B cell (primary cell): ENCODE measurements around the gene PTGES3L.

Experiments used
- EZH2 ChIP-seq: IDR thresholded peaks from 2 replicates; pipeline ENCODE4 v1.6.1; 2012; ENCODE audit warnings: borderline replicate concordance, low read depth, mild to moderate bottlenecking, moderate library complexity, low read length; ENCODE audit not compliant: insufficient read depth, poor library complexity, severe bottlenecking
- TF ChIP-seq, protein P1 (sequence below): fragments of 200-600 bp; IDR thresholded peaks from one replicate; pipeline ENCODE4 v1.8.0; 2022; ENCODE audit warnings: antibody characterized with exemption, mild to moderate bottlenecking

DNA sequence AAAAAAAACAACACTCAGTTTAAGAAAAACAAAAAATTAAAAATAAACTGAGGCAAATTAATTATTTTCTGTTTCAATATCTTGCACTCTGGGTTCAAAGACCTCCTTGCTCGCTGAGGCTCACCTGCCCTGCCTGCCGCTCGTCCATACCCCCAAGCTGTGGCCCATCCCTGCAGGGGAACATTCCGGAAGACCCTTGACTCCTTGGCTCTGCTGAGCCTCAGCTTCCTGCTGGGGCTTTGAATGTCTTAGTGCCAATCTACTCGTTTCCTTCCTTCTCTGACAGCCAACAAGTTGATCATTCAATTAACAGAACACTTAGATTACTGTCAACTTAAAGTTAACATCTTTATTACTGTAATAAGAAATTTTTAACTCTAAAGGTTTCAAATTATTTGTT, 55.0 kb downstream of the PTGES3L start:
- TF ChIP-seq, protein P1, sequence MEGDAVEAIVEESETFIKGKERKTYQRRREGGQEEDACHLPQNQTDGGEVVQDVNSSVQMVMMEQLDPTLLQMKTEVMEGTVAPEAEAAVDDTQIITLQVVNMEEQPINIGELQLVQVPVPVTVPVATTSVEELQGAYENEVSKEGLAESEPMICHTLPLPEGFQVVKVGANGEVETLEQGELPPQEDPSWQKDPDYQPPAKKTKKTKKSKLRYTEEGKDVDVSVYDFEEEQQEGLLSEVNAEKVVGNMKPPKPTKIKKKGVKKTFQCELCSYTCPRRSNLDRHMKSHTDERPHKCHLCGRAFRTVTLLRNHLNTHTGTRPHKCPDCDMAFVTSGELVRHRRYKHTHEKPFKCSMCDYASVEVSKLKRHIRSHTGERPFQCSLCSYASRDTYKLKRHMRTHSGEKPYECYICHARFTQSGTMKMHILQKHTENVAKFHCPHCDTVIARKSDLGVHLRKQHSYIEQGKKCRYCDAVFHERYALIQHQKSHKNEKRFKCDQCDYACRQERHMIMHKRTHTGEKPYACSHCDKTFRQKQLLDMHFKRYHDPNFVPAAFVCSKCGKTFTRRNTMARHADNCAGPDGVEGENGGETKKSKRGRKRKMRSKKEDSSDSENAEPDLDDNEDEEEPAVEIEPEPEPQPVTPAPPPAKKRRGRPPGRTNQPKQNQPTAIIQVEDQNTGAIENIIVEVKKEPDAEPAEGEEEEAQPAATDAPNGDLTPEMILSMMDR = no peak
- no peak for TF ChIP-seq EZH2
